ENCODE data around the gene MAP4K3.
"Not testable (repeated sequence)": the region's sequence is repeated elsewhere in the genome, so short reads cannot be mapped to it uniquely, and the experiment has no call there.

MAP4K3 gene

GRCh38 chr2:39306626-39307025, 130.5 kb downstream of the MAP4K3 start:
- no peak for DNase-seq (ENCODE audit: low read depth in 2 of 2)

- DNase-seq (ENCODE audit: low read depth in 2 of 2), result no peak
Observed at GRCh38 chr2:39304729-39305128, 132.4 kb downstream of the MAP4K3 start.

GRCh38 chr2:39304200-39304599, 132.9 kb downstream of the MAP4K3 start:
- DNase-seq (ENCODE audit: low read depth in 2 of 2), result peak; percentile 11 to 14

DNA sequence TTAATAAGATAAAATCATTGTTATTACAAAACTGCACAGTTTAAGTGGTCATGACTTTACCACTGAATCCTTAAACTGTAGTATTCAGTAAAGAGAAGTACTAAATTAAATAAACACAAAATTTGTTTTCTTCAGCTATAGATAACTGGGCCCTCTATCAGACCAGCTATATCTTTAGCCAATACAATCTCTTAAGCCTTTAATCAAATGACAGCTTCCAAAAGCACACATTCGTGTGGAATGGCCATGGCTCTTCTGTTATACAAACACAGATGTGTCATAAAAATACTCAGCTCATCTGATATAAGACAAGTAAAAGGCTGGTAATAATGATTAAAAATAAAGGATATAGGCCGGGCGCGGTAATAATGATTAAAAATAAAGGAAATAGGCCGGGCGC, 135.7 kb downstream of the MAP4K3 start:
- no peak for DNase-seq (ENCODE audit: low read depth in 2 of 2)

GRCh38 chr2:39300044-39300978, 136.8 kb downstream of the MAP4K3 start:
- DNase-seq (ENCODE audit: low read depth in 2 of 2), result no peak

- DNase-seq (ENCODE audit: low read depth in 2 of 2), result no peak
Observed at GRCh38 chr2:39290433-39290832, 146.7 kb downstream of the MAP4K3 start.

GRCh38 chr2:39289609-39290008, 147.5 kb downstream of the MAP4K3 start:
- no peak for DNase-seq (ENCODE audit: low read depth in 2 of 2)

DNA sequence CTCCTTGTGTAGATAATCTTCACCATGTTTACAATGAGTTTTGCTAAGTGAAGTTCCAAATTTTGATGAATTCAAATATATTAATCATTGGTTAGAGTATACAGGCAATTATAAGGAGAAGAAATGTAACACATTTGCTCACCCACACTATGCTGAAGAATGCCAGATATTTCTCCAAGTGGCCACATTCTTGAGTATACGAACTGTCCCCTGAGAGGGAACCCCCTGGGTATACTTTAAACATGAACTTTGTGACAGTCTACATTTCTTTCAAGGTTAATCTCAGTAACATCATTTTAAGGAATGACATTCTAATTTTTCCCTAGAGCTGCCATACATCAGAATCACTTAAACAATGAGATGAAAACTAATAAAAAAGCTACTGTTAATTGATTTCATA, 153.5 kb downstream of the MAP4K3 start:
- DNase-seq (ENCODE audit: low read depth in 2 of 2), result no peak

DNA sequence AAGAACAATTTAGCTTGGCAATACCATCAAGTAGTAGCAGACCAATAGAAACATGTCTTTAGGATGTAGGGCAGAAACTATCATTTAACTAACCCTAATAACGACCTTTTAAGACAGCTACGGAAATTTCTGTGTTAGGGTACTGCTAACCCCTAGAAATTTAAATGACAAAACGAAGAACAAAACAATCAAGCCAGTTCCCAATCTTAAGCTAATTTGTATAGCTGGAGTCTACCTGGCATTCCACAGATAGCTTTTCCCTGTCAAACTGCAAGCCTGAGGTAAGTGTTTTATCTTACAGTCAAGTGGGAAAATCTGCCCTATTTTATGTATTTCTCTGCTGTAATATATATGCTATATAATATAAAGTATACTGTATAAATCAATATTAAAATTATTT, 155.7 kb downstream of the MAP4K3 start:
- DNase-seq (ENCODE audit: low read depth in 2 of 2), result no peak

DNA sequence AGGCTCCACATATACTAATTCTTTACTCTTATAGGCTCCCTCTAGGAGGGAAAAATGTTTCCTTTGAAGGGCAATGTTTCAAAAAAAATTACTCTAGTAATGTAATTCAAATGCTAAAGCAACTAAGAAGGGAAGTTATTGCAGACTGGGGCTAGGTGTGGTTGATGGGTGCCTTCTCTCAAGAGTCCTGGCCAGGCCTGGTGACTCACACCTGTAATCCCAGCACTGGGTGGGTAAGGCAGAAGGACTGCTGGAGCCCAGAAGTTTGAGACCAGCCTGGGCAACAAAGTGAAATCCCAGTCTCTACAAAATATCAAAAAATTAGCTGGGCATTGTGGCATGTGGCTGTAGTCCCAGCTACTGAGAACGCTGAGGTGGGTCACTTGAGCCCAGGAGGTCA, 162.1 kb downstream of the MAP4K3 start:
- no peak for DNase-seq (ENCODE audit: low read depth in 2 of 2)

DNA sequence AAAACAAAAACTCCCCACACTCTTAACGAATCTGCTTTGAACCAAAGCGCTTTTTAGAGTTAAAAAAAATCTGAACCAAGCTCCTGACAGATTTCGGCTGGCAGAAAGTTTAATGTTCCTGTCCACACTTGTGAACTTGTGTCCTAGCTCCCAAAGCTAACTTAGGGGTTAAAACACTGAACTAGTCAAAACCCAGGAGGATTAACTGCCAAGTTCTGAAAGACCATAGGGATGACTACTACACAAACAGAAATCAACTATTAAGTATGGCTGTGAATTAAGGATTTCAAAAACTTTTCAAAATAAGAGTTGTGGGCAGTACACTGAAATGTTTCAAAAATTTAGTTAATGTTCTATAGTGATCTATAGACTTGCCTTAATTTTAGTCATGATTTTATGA, 167.1 kb downstream of the MAP4K3 start:
- DNase-seq (ENCODE audit: low read depth in 2 of 2), result no peak

GRCh38 chr2:39266916-39267434, 170.1 kb downstream of the MAP4K3 start:
- no peak for DNase-seq (ENCODE audit: low read depth in 2 of 2)

DNA sequence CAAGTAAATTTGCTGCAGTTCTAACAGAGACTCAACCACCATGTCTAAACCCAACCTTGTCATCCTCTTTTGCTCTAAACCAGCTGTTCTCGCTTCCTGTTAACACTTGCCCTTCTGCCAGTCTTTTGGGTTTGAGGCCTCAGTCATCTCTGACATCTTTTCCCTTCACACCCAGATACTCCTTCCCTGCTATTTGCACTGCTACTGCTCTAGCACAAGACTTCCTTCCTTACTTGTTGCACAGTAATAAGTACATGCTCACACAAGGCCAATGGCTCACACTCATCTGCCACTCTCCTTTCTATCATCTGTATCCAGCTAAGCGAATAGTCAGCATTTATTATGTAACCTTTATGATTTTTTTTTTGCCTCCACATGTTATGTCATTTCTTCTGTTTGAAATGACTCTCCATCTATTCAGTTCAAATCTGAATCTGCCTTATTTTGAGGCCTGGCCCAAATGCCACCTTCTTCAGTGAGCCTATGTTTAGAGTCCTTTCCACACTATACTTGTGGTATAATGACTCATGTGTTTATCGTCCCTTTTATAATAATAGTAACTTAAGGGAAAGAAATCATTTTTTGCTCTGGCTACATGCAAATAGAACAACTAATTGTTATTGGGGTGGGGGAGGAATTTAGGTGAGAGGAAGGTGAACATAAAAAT, 170.8 kb downstream of the MAP4K3 start:
- DNase-seq (ENCODE audit: low read depth in 2 of 2), result no peak

DNA sequence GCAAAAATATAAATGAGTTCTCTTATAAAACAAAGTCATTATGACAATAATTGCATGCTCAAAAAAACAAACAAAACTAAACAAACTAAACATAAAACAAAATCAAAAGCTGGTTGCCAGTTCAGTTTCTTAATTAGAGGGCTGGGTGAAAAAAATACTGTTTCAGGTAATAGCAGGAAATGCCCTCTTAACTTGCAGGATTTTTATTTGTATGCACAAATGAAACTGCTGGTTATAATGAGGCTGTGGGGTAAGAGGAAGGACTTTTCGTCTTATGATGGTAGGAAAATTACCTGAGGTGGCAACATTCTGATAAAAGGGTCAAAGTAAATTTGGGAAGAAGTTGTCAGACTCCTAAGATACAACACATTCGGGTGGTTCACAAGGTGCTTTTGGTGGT, 171.8 kb downstream of the MAP4K3 start:
- DNase-seq (ENCODE audit: low read depth in 2 of 2), result no peak

DNA sequence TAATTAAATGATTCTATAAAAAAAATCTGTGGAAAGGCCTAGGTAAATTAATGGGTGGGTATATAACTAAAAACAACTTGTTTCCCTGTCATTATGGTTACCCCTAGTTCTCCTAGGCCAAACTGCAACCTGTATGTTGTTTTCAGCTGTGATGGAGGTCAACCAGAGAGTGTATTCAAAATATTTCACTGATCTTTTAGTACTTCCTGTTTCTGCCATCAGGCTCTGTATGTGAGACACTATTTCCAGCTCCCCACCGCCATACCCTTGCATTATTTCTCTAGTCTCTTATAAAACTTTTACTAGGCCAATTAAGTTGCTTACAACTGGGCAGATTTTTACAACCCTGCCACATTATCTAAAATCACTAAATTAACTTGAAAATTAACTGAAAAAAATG, 172.4 kb downstream of the MAP4K3 start:
- DNase-seq (ENCODE audit: low read depth in 2 of 2), result no peak

- no peak for DNase-seq (ENCODE audit: low read depth in 2 of 2)
Observed at GRCh38 chr2:39260087-39260486, 177.0 kb downstream of the MAP4K3 start.

DNA sequence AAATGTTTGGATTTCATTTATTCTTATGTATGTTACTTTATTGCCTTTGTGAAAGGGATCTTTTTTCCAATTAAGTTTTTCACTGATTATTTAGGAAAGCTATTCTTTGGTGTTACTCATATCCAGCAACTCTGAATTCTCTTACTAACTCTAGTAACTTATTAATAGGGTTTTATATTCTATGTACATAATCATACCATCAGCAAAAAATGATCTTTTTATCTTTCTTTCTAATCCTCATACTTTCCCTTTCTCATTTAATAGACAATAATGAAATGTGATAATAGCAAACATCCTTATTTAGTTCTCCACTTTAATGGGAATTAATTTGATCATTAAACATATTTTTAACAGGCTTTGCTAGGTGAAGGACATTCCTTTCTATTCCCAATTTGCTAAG, 181.0 kb downstream of the MAP4K3 start:
- no peak for DNase-seq (ENCODE audit: low read depth in 2 of 2)

GRCh38 chr2:39252888-39253518, 184.1 kb downstream of the MAP4K3 start:
- DNase-seq (ENCODE audit: low read depth in 2 of 2), result no peak

DNA sequence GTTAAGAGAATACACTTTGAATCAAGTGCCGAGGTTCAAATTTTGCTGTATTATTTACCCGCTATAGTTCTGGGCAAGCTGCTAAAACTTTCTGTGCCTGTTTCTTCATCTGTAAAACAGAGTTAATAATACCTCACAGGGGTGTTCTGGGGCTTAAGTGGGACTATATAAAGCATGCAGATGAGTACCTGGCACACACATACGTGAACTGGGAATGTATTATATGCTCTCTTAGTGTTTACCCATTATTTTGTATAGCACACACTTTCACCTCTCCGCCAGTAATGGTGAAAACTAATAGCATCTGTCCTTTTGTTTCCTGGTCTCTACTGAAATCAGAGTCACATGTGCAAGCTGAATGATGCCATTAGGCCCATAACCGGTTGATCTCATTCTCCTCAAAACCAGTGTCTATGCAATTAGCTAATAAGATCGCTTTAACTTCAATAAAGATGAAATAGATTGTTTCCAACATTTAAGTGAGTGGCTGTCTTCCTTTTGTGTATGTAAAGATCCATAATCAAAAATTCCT, 189.5 kb downstream of the MAP4K3 start:
- no peak for DNase-seq (ENCODE audit: low read depth in 2 of 2)

DNA sequence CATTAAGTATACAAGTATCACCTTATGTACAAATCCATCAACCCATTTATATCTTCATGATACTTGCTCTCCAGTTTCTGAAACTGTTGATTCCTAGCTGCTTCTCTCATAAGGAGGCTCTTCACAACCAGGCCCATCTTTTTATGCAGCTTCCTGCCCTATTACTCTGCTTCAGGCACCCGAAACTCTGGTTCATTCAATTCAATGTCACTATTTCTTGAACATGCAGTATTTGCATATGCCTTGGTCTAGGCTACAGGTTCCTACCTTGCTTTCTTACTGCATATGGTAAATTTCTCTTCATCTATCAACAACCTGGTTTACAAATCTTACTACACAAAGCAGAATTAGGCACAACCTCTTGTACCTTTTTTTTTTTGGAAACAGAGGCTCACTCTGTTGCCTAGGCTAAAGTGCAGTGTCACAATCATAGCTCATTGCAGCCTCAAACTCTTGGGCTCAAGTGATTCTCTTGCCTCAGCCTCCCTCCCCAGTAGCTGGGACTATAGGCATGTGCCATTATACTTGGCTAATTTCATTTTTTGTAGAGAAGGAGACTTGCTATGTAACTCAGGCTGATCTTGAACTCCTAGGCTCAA, 190.6 kb downstream of the MAP4K3 start:
- DNase-seq (ENCODE audit: low read depth in 2 of 2), result no peak

DNA sequence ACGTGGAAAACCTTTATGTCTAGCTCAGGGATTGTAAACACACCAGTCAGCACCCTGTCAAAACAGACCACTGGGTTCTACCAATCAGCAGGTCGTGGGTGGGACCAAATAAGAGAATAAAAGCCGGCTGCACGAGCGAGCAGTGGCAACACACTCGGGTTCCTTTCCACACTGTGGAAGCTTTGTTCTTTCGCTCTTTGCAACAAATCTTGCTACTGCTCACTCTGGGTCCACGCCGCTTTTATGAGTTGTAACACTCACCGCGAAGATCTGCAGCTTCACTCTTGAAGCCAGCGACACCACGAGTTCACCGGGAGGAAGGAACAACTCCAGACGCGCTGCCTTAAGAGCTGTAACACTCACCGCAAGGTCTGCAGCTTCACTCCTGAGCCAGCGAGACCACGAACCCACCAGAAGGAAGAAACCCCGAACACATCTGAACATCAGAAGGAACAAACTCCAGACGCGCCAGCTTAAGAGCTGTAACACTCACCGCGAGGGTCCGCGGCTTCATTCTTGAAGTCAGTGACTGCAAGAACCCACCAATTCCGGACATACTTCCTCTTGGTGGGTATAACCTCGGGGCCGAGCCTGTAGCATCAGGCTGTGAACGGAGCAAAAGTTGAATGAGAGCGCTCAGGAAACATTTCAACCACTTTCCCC, 192.0 kb downstream of the MAP4K3 start:
- DNase-seq (ENCODE audit: low read depth in 2 of 2), result not testable (repeated sequence)

All from fibroblast of skin of left biceps (primary cell).